KMS-11 (cell line): Measurements from ENCODE around the gene SLBP.

ENCODE experiments used
- H2AFZ ChIP-seq: fragments of 200-600 bp; sonication (generic); 2 replicates; pipeline ENCODE4 v1.6.1; 2016; ENCODE audit warnings: antibody characterized with exemption, mixed run types, low read depth
- H3K27ac ChIP-seq: fragments of 200-600 bp; sonication (generic); 2 replicates; pipeline ENCODE4 v1.6.1; 2016; ENCODE audit warnings: mild to moderate bottlenecking, mixed run types
- H3K27me3 ChIP-seq: fragments of 200-600 bp; sonication (generic); 2 replicates; pipeline ENCODE4 v1.6.1; 2017; ENCODE audit warnings: mild to moderate bottlenecking, low read depth, mixed run types, moderate library complexity; ENCODE audit not compliant: insufficient read depth
- H3K36me3 ChIP-seq: fragments of 200-600 bp; sonication (generic); 2 replicates; pipeline ENCODE4 v1.6.1; 2017; ENCODE audit warnings: mild to moderate bottlenecking, mixed run types; ENCODE audit not compliant: insufficient read depth
- H3K4me1 ChIP-seq: fragments of 200-600 bp; sonication (generic); 2 replicates; pipeline ENCODE4 v1.6.1; 2016; ENCODE audit warnings: mild to moderate bottlenecking, low read depth, mixed run types; ENCODE audit not compliant: poor library complexity, severe bottlenecking
- H3K4me2 ChIP-seq: fragments of 200-600 bp; sonication (generic); 2 replicates; pipeline ENCODE4 v1.7.0; 2016; ENCODE audit warnings: mild to moderate bottlenecking, mixed run types
- H3K4me3 ChIP-seq: fragments of 200-600 bp; sonication (generic); IDR thresholded peaks from 2 replicates; pipeline ENCODE4 v1.6.1; 2017; ENCODE audit warnings: low read depth, low read length, mixed read lengths; ENCODE audit not compliant: insufficient read depth
- H3K79me2 ChIP-seq: fragments of 200-600 bp; sonication (generic); 2 replicates; pipeline ENCODE4 v1.6.1; 2016; ENCODE audit warnings: low read depth, mixed run types; ENCODE audit not compliant: insufficient read depth
- H3K9ac ChIP-seq: fragments of 200-600 bp; sonication (generic); 2 replicates; pipeline ENCODE4 v1.6.1; 2016; ENCODE audit warnings: mild to moderate bottlenecking, mixed run types
- H4K20me1 ChIP-seq: fragments of 200-600 bp; sonication (generic); 2 replicates; pipeline ENCODE4 v1.6.1; 2016; ENCODE audit warnings: mild to moderate bottlenecking, mixed run types; ENCODE audit not compliant: insufficient read depth
- CTCF ChIP-seq: fragments of 200-600 bp; sonication (generic); conservative IDR thresholded peaks from 2 replicates; pipeline ENCODE4 v1.6.1; 2017; ENCODE audit warnings: low read depth, mild to moderate bottlenecking, antibody characterized with exemption, low read length, moderate library complexity, mixed read lengths

Gene SLBP

GRCh38 chr4:1736812-1737211 is 24.7 kb upstream of the SLBP start:
- no peak overlapping the region for H3K4me3 ChIP-seq
- H3K27me3 ChIP-seq, result no peaks in the 10 kb centered on the region
- no peaks in the 10 kb centered on the region for H4K20me1 ChIP-seq
- peaks cover 9% of the 10 kb centered on the region; the same call in 1 of the 2 replicates for H3K79me2 ChIP-seq
- TF ChIP-seq CTCF, result no peak
- H3K4me1 ChIP-seq, result peaks cover 12% of the 10 kb centered on the region
- H2AFZ ChIP-seq, result no peak overlapping the region
- no peak overlapping the region for H3K27ac ChIP-seq
- H3K9ac ChIP-seq, result no peak overlapping the region
- H3K4me2 ChIP-seq, result no peak overlapping the region
- no peaks in the 10 kb centered on the region for H3K36me3 ChIP-seq

GRCh38 chr4:1735215-1735614 is 23.1 kb upstream of the SLBP start:
- H3K4me2 ChIP-seq, result no peak overlapping the region
- no peak overlapping the region for H2AFZ ChIP-seq
- H3K4me3 ChIP-seq, result no peak overlapping the region
- H3K27me3 ChIP-seq, result no peaks in the 10 kb centered on the region
- no peak for TF ChIP-seq CTCF
- H3K9ac ChIP-seq, result no peak overlapping the region
- no peaks in the 10 kb centered on the region for H4K20me1 ChIP-seq
- H3K27ac ChIP-seq, result no peak overlapping the region
- H3K36me3 ChIP-seq, result no peaks in the 10 kb centered on the region
- peaks cover 27% of the 10 kb centered on the region for H3K4me1 ChIP-seq
- peaks cover 9% of the 10 kb centered on the region; the same call in 1 of the 2 replicates for H3K79me2 ChIP-seq

GRCh38 chr4:1732911-1733310 is 20.8 kb upstream of the SLBP start:
- Histone ChIP-seq H4K20me1 (no peaks in the 10 kb centered on the region), H3K79me2 (peaks cover 15% of the 10 kb centered on the region; the same call in 1 of the 2 replicates), H3K4me2 (no peak overlapping the region), H3K9ac (no peak overlapping the region), H3K4me3 (no peak overlapping the region), H3K27me3 (no peaks in the 10 kb centered on the region), H2AFZ (no peak overlapping the region), H3K36me3 (no peaks in the 10 kb centered on the region; the same call in 1 of the 2 replicates), H3K4me1 (peaks cover 39% of the 10 kb centered on the region), H3K27ac (no peak overlapping the region)
- no peak for TF ChIP-seq CTCF

- peak overlapping the region; percentile 8; the same call in 1 of the 2 replicates for H3K4me2 ChIP-seq
- TF ChIP-seq CTCF, result no peak
- H3K9ac ChIP-seq, result peak overlapping the region; percentile 44; the same call in 1 of the 2 replicates
- no peaks in the 10 kb centered on the region for H3K27me3 ChIP-seq
- no peaks in the 10 kb centered on the region for H4K20me1 ChIP-seq
- H2AFZ ChIP-seq, result no peak overlapping the region
- peaks cover 43% of the 10 kb centered on the region for H3K4me1 ChIP-seq
- no peak overlapping the region for H3K4me3 ChIP-seq
- peak overlapping the region; percentile 94 for H3K27ac ChIP-seq
- H3K79me2 ChIP-seq, result peaks cover 21% of the 10 kb centered on the region; the same call in 1 of the 2 replicates
- no peaks in the 10 kb centered on the region; the same call in 1 of the 2 replicates for H3K36me3 ChIP-seq
These were observed 19.1 kb upstream of the SLBP start for GRCh38 chr4:1731180-1731579.
